SJSA1 (cell line): ENCODE results near the gene DRD4. TPM values are rescaled to one million over a fixed set of nuclear protein-coding genes. Genes with fewer than 3 reads are reported as not detected.

Experiments used
- DNase-seq, 2 experiments: peaks; one replicate each; pipeline ENCODE4 v3.0.0-alpha.2; 2015 to 2020; ENCODE audit warnings: low spot score in 2 of 2, low read depth in 1 of 2
- H3K27ac ChIP-seq: fragments of 250-450 bp; sonication (Bioruptor Pico); 2 replicates; pipeline ENCODE4 v1.5.1; 2020; ENCODE audit warnings: mild to moderate bottlenecking, moderate library complexity
- H3K27me3 ChIP-seq: fragments of 250-450 bp; sonication (Bioruptor Pico); replicated peaks from 2 replicates; pipeline ENCODE4 v1.5.1; 2020; ENCODE audit warnings: mild to moderate bottlenecking, moderate library complexity
- H3K36me3 ChIP-seq: fragments of 250-450 bp; sonication (Bioruptor Pico); 2 replicates; pipeline ENCODE4 v1.5.1; 2020; ENCODE audit warnings: mild to moderate bottlenecking
- H3K4me1 ChIP-seq: fragments of 250-450 bp; sonication (Bioruptor Pico); replicated peaks from 2 replicates; pipeline ENCODE4 v1.6.1; 2021; ENCODE audit warnings: mild to moderate bottlenecking
- H3K4me3 ChIP-seq: fragments of 250-450 bp; sonication (Bioruptor Pico); 2 replicates; pipeline ENCODE4 v1.5.1; 2020; ENCODE audit warnings: mild to moderate bottlenecking
- H3K9me3 ChIP-seq: fragments of 250-450 bp; sonication (Bioruptor Pico); replicated peaks from 2 replicates; pipeline ENCODE4 v1.5.1; 2020; ENCODE audit warnings: mild to moderate bottlenecking
- total RNA-seq: library from RNA; depleted of rRNA; stranded (reverse); fragments of >200 nt; shearing (Covaris generic); gene quantifications from 2 replicates; pipeline ENCODE4 v1.2.3, GENCODE V29; 2014

Gene DRD4
- total RNA-seq, 1 experiment from 2014 or later: not detected

DNA sequence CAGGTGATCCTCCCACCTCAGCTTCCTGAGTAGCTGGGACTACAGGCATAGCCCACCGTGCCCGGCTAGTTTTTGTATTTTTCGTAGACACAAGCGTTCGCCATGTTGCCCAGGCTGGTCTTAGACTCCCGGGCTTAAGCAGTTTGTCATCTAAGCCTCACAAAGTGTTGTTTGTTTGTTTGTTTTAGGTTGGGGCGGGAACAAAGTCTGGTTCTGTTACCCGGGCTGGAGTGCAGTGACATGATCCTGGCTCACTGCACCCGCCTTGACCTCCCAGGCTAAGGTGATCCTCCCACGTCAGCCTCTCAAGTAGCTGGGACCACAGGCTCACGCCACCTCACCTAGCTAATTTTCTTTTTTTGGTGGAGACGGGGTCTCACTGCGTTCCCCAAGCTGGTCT lies 33.9 kb upstream of the DRD4 start:
- H3K36me3 ChIP-seq: peaks cover 49% of the 10 kb centered on the region

DNA sequence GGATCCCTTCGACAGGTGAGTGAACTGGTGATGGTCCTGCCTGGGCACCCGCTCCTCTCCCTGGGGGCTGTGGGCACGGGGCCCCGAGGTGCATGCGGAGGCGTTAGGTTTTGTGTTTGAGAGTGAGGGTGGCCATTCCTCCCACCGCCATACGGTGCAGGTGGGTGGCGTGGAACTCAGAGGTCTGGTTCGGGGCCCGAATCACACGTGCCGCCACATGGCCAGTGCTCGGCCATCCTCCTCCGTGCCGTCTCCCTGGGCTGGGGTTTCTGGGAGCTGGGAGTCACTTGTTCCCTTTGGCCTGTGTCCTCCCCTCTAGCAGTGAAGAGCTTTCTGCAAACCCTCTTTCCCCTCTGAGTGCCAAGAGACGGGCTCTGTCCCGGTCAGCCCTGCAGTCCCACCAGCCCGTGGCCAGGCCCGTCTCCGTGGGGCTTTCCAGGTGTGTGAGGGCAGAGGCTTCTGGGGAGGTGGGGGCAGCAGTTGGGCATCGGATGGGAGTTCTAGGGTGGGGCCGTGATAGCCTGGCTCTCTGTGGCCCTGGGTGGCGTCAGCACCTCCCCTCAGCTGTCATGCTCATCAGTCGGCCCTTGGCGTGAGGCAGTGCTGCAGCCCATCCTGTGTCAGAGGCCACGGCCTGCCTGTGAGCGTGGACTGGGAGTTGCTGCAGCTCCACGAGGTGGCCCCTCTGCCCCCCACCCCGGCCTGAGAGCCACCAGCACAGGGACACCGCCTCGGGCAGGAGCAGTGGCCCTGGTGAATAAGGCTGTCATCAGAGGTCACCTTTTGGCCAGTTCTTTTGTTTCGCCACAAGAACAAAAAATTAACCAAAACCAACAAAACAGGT lies 31.6 kb upstream of the DRD4 start:
- no peaks in the 10 kb centered on the region for H3K27me3 ChIP-seq
- no peaks in the 10 kb centered on the region for H3K9me3 ChIP-seq
- H3K27ac ChIP-seq: no peak overlapping the region
- H3K36me3 ChIP-seq: peaks cover 62% of the 10 kb centered on the region
- no peak overlapping the region for H3K4me3 ChIP-seq
- H3K4me1 ChIP-seq: no peaks in the 10 kb centered on the region
- DNase-seq: no peak

More for the DNA sequence above, 33.9 kb upstream of the DRD4 start:
- Histone ChIP-seq H3K9me3 (no peaks in the 10 kb centered on the region), H3K27me3 (no peaks in the 10 kb centered on the region), H3K4me3 (no peak overlapping the region), H3K27ac (no peak overlapping the region), H3K4me1 (no peaks in the 10 kb centered on the region)
- no peak for DNase-seq

GRCh38 chr11:606245-606644 lies 30.8 kb upstream of the DRD4 start:
- H3K27ac ChIP-seq: no peak overlapping the region
- no peak overlapping the region for H3K4me3 ChIP-seq
- H3K9me3 ChIP-seq: no peaks in the 10 kb centered on the region
- H3K4me1 ChIP-seq: no peaks in the 10 kb centered on the region
- peaks cover 69% of the 10 kb centered on the region for H3K36me3 ChIP-seq
- H3K27me3 ChIP-seq: no peaks in the 10 kb centered on the region
- no peak for DNase-seq

GRCh38 chr11:607020-607780 lies 29.9 kb upstream of the DRD4 start:
- Histone ChIP-seq H3K36me3 (peaks cover 68% of the 10 kb centered on the region), H3K27me3 (no peaks in the 10 kb centered on the region), H3K4me3 (no peak overlapping the region), H3K4me1 (no peaks in the 10 kb centered on the region), H3K9me3 (no peaks in the 10 kb centered on the region), H3K27ac (no peak overlapping the region)
- no peak for DNase-seq

GRCh38 chr11:607971-608659 lies 29.0 kb upstream of the DRD4 start:
- H3K27ac ChIP-seq: no peak overlapping the region
- no peaks in the 10 kb centered on the region for H3K27me3 ChIP-seq
- no peaks in the 10 kb centered on the region for H3K4me1 ChIP-seq
- H3K36me3 ChIP-seq: peaks cover 72% of the 10 kb centered on the region
- H3K9me3 ChIP-seq: no peaks in the 10 kb centered on the region
- no peak overlapping the region for H3K4me3 ChIP-seq
- no peak for DNase-seq

- no peaks in the 10 kb centered on the region for H3K9me3 ChIP-seq
- no peaks in the 10 kb centered on the region for H3K27me3 ChIP-seq
- no peak overlapping the region for H3K4me3 ChIP-seq
- H3K36me3 ChIP-seq: peaks cover 72% of the 10 kb centered on the region
- no peak for DNase-seq
- H3K27ac ChIP-seq: no peak overlapping the region
- H3K4me1 ChIP-seq: no peaks in the 10 kb centered on the region
Observed at GRCh38 chr11:608791-609251, 28.2 kb upstream of the DRD4 start.

- no peaks in the 10 kb centered on the region for H3K9me3 ChIP-seq
- H3K4me3 ChIP-seq: no peak overlapping the region
- peaks cover 72% of the 10 kb centered on the region for H3K36me3 ChIP-seq
- no peak for DNase-seq
- no peaks in the 10 kb centered on the region for H3K4me1 ChIP-seq
- no peak overlapping the region for H3K27ac ChIP-seq
- no peaks in the 10 kb centered on the region for H3K27me3 ChIP-seq
Observed at GRCh38 chr11:609341-609811, 27.7 kb upstream of the DRD4 start.

GRCh38 chr11:610146-610801 lies 26.8 kb upstream of the DRD4 start:
- Histone ChIP-seq H3K4me1 (peaks cover 4% of the 10 kb centered on the region), H3K27me3 (no peaks in the 10 kb centered on the region), H3K9me3 (no peaks in the 10 kb centered on the region), H3K27ac (no peak overlapping the region), H3K4me3 (no peak overlapping the region), H3K36me3 (peaks cover 71% of the 10 kb centered on the region)
- DNase-seq: no peak

DNA sequence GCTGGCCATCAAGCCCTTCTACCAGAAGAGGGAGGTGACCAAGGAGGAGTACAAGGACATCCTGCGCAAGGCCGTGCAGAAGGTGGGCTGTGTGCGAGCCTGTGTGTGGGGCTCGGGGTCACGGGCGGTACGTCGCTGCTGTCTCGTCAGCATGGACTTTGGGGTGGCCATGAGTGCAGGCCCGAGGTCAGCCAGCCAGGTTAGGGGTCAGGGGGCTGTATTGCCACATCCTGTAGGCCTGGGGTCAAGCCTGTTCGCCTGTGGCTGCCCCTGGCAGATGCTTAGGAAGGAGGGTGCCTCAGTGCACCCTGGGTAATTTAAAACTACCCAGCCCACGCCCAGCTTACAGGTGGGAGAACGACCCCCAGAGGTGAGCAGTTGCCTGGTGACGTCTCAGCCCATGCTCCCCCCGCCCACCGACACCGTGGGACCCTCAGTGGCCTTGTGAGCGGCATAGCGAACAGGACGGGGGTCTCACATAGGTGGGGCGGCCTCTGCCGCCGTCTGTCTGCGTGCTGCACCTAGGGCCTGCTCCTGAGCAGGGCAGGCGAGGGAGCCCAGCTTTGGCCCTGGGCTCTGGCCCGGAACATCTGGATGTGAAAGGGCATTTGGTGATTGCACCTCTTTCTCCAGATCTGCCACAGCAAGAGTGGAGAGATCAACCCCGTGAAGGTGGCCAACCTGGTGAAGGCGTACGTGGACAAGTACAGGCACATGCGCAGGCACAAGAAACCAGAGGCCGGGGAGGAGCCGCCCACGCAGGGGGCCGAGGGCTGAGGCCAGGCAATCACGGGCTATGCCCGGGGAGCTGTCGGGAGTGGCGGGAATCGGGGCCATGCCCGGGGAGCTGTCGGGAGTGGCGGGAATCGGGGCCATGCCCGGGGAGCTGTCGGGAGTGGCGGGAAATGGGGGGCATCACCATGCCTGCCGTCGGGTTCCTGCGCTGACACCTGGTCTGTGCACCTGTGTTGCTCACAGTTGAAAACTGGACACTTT lies 25.8 kb upstream of the DRD4 start:
- Histone ChIP-seq H3K4me3 (no peak overlapping the region), H3K36me3 (peaks cover 68% of the 10 kb centered on the region), H3K4me1 (peaks cover 8% of the 10 kb centered on the region), H3K27ac (no peak overlapping the region), H3K9me3 (no peaks in the 10 kb centered on the region), H3K27me3 (no peaks in the 10 kb centered on the region)
- no peak for DNase-seq

DNA sequence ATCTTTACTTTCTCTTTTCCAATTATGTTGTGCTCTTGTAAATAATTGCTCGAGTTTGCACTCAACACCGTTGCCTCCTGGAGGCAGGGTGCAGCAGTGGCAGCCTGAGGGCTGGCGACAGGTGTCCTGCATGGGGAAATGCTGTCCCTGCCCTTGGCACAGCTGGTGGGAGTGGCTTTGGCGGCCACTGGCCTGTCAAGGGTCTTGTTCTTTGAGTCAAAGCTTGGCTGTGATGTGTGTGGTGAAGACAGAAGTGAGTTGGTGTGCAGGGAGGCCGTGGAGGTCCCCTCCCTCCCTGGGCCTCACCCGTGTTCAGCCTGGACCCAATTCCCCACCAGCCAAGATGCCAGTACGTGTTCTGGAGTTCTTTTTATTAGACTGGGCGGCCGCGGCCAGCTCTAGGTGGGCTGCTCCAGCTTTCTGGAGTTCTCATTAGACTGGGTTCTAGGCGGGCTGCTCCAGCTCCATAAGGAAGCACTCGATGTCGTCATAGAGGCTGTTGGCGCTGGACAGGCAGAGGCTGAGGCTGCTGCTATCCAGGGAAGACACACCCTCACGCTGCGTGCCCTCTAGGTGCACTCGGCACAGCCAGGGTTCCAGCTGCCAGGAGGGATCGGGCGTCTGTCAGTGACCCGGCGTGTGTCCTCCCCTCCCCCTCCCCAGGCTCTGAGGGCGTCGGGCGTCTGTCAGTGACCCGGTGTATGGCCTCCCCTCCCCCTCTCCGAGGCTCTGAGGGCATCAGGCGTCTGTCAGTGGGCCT lies 24.7 kb upstream of the DRD4 start:
- no peak overlapping the region for H3K4me3 ChIP-seq
- peaks cover 8% of the 10 kb centered on the region for H3K4me1 ChIP-seq
- H3K27me3 ChIP-seq: no peaks in the 10 kb centered on the region
- DNase-seq: no peak
- H3K9me3 ChIP-seq: no peaks in the 10 kb centered on the region
- no peak overlapping the region for H3K27ac ChIP-seq
- peaks cover 57% of the 10 kb centered on the region for H3K36me3 ChIP-seq

DNA sequence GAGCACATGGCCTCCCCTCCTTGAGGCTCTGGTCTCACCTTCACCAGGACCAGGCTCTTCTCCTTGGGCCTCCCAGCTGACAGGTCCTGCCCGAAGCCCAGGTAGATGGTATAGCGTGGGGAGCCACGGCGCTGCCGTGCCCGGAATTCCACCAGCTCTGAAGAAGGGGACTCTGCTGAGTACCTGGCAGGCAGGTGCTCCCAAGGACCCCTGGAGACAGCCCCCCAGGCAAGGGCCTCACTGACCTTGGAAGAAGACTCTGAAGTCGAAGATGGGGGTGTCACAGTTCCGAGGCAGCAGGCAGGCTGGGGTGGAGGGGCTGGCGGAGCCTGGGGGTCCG lies 24.1 kb upstream of the DRD4 start:
- Histone ChIP-seq H3K4me3 (no peak overlapping the region), H3K4me1 (peaks cover 8% of the 10 kb centered on the region), H3K36me3 (peaks cover 53% of the 10 kb centered on the region), H3K27ac (no peak overlapping the region), H3K9me3 (no peaks in the 10 kb centered on the region), H3K27me3 (no peaks in the 10 kb centered on the region)
- no peak for DNase-seq

DNA sequence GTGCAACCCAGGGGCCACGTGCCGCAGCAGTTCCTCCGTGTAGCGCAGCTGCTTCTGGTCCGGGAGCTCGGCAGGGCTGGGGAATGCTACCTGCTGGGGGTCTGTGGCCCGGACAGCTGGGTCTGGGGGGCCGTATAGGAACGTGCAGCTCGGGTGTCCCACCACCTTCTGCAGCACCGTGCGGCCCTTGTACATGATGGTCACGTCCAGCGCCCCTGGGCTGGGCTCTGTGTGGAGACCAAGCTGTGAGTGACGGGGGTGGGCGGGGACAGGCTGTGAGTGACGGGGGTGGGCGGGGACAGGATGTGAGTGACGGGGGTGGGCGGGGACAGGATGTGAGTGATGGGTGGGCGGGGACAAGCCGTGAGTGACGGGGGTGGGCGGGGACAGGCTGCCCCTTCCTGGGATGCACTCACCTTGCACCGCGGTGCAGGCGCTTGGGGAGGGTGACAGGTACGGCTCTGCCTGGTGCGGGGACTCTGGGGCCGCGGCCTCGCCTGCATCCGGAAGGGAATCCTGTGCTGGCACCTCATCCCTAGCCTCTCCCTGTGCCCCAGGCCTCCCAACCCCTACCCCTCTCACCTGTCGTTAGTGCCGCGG lies 23.6 kb upstream of the DRD4 start:
- H3K9me3 ChIP-seq: no peaks in the 10 kb centered on the region
- no peak overlapping the region for H3K27ac ChIP-seq
- peaks cover 8% of the 10 kb centered on the region for H3K4me1 ChIP-seq
- H3K27me3 ChIP-seq: no peaks in the 10 kb centered on the region
- peaks cover 48% of the 10 kb centered on the region for H3K36me3 ChIP-seq
- DNase-seq: peak in 1 of 2 experiments; percentile 63
- H3K4me3 ChIP-seq: no peak overlapping the region
